Activated T-cell treated with anti-CD3 and anti-CD28 coated beads for 4 hours (primary cell): ENCODE measurements around the gene MSRB1.
"Not testable (repeated sequence)": the region's sequence is repeated elsewhere in the genome, so short reads cannot be mapped to it uniquely, and the experiment has no call there.

Experiments
- DNase-seq: peaks from one replicate; pipeline ENCODE4 v3.0.0-alpha.2; 2020

Gene MSRB1

GRCh38 chr16:1938316-1938715 is 4.7 kb downstream of the MSRB1 start:
- DNase-seq, result no peak

GRCh38 chr16:1936945-1937479 is 6.0 kb downstream of the MSRB1 start:
- no peak for DNase-seq

GRCh38 chr16:1933097-1933661 is 9.8 kb downstream of the MSRB1 start:
- DNase-seq, result no peak

- no peak for DNase-seq
Measured at GRCh38 chr16:1932050-1933028, 10.7 kb downstream of the MSRB1 start.

GRCh38 chr16:1930338-1930720 is 12.7 kb downstream of the MSRB1 start:
- DNase-seq, result no peak

- peak; percentile 91 for DNase-seq
Measured at GRCh38 chr16:1929578-1930337, 13.2 kb downstream of the MSRB1 start.

- no peak for DNase-seq
Measured at GRCh38 chr16:1929105-1929504, 13.9 kb downstream of the MSRB1 start.

GRCh38 chr16:1926271-1926670 is 16.7 kb downstream of the MSRB1 start:
- no peak for DNase-seq

GRCh38 chr16:1924095-1924494 is 18.9 kb downstream of the MSRB1 start:
- DNase-seq, result no peak

- no peak for DNase-seq
Measured at GRCh38 chr16:1923299-1924034, 19.5 kb downstream of the MSRB1 start.

GRCh38 chr16:1922357-1922756 is 20.6 kb downstream of the MSRB1 start:
- no peak for DNase-seq

GRCh38 chr16:1920727-1921171 is 22.2 kb downstream of the MSRB1 start:
- no peak for DNase-seq

GRCh38 chr16:1920122-1920521 is 22.9 kb downstream of the MSRB1 start:
- not testable (repeated sequence) for DNase-seq

- DNase-seq, result no peak
Measured at GRCh38 chr16:1919327-1919998, 23.5 kb downstream of the MSRB1 start.

GRCh38 chr16:1918351-1919326 is 24.4 kb downstream of the MSRB1 start, which contains the start of gene HS3ST6:
Gene HS3ST6, minus strand, starts transcription at chr16:1918415. Its CDS starts 92 bp downstream, at chr16:1918323.
- no peak for DNase-seq

- no peak for DNase-seq
Measured at GRCh38 chr16:1917665-1918350, 25.2 kb downstream of the MSRB1 start.

- no peak for DNase-seq
Measured at GRCh38 chr16:1917056-1917664, 25.8 kb downstream of the MSRB1 start.

GRCh38 chr16:1916640-1916990 is 26.4 kb downstream of the MSRB1 start:
- no peak for DNase-seq
